Tibial nerve (tissue), 4 donors: Measurements from ENCODE around the gene APOBEC3H.

Experiments
- EP300 ChIP-seq, 2 donors: sonication (generic); formaldehyde crosslinking; IDR thresholded peaks; one replicate each; pipeline ENCODE4 v1.6.1; 2017; ENCODE audit warnings: antibody characterized with exemption in 2 of 2, mild to moderate bottlenecking in 1 of 2
- TF ChIP-seq, protein P1 (sequence below), 5 experiments: fragments of 200-600 bp in 3 of 5; fragments of 450-650 bp in 2 of 5; sonication (generic) in 3 of 5; IDR thresholded peaks; one replicate each; pipeline ENCODE4 v1.5.1; 2016 to 2019; ENCODE audit warnings: antibody characterized with exemption in 5 of 5, mild to moderate bottlenecking in 3 of 5, moderate library complexity in 2 of 5

DNA sequence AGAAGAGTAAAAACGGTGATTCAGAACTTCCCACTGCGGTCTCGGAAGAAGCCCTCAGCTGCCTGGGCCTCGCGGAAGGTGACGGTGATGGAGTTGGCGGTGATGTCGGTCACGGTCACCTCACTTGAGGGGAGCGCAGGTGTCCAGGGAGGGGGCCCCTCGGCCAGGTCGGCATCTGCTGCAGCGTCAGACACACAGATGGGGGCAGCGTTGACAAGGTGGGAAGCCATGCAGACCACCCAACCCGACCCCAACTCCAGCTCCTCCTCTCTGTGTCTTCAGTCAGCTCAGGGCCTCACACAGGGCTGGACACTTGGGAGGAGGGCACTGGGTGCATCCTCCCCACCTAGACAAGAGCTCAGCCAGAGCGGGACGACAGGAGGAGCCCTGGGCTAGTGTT lies 36.8 kb downstream of the APOBEC3H start:
- TF ChIP-seq, protein P1, sequence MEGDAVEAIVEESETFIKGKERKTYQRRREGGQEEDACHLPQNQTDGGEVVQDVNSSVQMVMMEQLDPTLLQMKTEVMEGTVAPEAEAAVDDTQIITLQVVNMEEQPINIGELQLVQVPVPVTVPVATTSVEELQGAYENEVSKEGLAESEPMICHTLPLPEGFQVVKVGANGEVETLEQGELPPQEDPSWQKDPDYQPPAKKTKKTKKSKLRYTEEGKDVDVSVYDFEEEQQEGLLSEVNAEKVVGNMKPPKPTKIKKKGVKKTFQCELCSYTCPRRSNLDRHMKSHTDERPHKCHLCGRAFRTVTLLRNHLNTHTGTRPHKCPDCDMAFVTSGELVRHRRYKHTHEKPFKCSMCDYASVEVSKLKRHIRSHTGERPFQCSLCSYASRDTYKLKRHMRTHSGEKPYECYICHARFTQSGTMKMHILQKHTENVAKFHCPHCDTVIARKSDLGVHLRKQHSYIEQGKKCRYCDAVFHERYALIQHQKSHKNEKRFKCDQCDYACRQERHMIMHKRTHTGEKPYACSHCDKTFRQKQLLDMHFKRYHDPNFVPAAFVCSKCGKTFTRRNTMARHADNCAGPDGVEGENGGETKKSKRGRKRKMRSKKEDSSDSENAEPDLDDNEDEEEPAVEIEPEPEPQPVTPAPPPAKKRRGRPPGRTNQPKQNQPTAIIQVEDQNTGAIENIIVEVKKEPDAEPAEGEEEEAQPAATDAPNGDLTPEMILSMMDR (IDR thresholded peaks at IDR 0.05) = no peak
- TF ChIP-seq EP300 (IDR thresholded peaks at IDR 0.05) = no peak
